NT2/D1 (cell line): Measurements from ENCODE around the gene MICAL2.

Source experiments
- SUZ12 ChIP-seq: IDR thresholded peaks from 2 replicates; pipeline ENCODE4 v1.6.1; 2011; ENCODE audit not compliant: insufficient read length, insufficient read depth; ENCODE audit errors: extremely low read depth
- ZNF274 ChIP-seq: IDR thresholded peaks from 2 replicates; pipeline ENCODE4 v1.6.1; 2011; ENCODE audit warnings: mild to moderate bottlenecking, low read depth, low read length

- TF ChIP-seq ZNF274 (no peak), SUZ12 (no peak)
These were observed 60.6 kb downstream of the MICAL2 start for GRCh38 chr11:12170984-12171383.
